ENCODE results near the gene WDR19.

Gene WDR19

DNA sequence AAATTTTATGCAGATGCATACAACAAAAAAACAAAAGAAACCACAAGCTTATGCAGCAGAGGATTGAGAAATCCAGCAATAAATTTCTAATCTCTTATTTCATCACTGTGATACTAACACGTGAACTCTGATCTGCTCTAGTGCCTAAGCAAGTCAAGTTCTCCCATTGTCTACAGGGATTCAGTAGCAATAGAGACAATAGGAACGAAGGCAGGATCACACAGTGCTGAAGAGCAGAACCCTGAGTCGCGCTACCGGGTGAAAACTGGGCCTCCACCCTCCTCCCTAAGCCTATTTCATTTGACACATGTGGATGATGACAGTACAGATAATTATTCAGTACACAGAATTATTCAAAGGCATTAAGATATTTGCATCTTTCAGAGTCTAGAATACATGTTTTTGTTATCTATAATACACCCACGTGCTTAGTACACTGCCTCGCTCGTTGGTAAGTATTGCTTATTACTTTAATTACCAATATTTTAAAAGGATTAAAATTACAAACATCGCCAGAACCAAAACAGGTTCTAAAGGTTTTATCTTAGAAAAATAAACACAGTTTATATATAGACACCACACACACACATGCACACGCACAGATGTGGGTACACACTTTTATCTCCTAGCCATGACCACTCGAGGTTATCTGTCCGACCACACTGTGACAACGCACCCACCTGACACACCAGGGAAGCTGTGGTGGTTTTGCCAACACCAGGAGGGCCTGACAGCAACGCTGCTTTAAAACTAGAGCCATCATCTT, 123.8 kb downstream of the WDR19 start:
- Histone ChIP-seq H4K20me1 (ENCODE audit: insufficient read depth) (no peaks in the 10 kb centered on the region), H3K4me1 (ENCODE audit: low read depth, poor library complexity, severe bottlenecking) (peaks cover 11% of the 10 kb centered on the region), H2AFZ (ENCODE audit: low read depth) (no peak overlapping the region), H3K27me3 (ENCODE audit: insufficient read depth, low read depth) (no peaks in the 10 kb centered on the region), H3K4me3 (IDR thresholded peaks at IDR 0.05; ENCODE audit: insufficient read depth, low read depth, low read length) (no peak overlapping the region), H3K9ac (no peak overlapping the region), H3K4me2 (no peak overlapping the region), H3K79me2 (ENCODE audit: insufficient read depth, low read depth) (no peaks in the 10 kb centered on the region), H3K36me3 (ENCODE audit: insufficient read depth) (no peaks in the 10 kb centered on the region), H3K27ac (no peak overlapping the region)
- TF ChIP-seq, protein P1, sequence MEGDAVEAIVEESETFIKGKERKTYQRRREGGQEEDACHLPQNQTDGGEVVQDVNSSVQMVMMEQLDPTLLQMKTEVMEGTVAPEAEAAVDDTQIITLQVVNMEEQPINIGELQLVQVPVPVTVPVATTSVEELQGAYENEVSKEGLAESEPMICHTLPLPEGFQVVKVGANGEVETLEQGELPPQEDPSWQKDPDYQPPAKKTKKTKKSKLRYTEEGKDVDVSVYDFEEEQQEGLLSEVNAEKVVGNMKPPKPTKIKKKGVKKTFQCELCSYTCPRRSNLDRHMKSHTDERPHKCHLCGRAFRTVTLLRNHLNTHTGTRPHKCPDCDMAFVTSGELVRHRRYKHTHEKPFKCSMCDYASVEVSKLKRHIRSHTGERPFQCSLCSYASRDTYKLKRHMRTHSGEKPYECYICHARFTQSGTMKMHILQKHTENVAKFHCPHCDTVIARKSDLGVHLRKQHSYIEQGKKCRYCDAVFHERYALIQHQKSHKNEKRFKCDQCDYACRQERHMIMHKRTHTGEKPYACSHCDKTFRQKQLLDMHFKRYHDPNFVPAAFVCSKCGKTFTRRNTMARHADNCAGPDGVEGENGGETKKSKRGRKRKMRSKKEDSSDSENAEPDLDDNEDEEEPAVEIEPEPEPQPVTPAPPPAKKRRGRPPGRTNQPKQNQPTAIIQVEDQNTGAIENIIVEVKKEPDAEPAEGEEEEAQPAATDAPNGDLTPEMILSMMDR (conservative IDR thresholded peaks at IDR 0.05; ENCODE audit: low read depth, low read length) = no peak

DNA sequence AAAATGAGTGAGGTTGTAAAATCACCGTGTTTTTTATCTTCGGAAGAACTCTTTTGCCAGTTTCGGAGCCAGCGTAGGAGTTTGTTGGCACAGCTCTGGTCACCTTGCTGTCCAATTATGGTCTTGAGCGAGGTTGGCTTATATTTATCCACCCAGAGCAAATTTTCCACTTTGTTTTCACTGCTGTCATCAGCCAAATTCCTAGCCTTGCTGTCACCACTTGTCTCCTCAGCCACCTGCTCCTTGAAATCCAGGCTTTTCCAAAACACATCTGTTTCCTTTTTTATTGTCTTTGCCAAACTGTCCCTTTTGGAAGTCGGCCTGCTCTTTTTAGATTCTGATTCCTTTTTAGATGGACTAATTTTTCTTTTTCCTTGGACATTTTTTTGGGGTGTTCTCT, 126.3 kb downstream of the WDR19 start:
- H3K27ac ChIP-seq = no peak overlapping the region
- no peaks in the 10 kb centered on the region for H3K36me3 ChIP-seq (ENCODE audit: insufficient read depth)
- TF ChIP-seq, protein P1 (conservative IDR thresholded peaks at IDR 0.05; ENCODE audit: low read depth, low read length) = no peak
- no peak overlapping the region for H2AFZ ChIP-seq (ENCODE audit: low read depth)
- no peak overlapping the region for H3K4me3 ChIP-seq (IDR thresholded peaks at IDR 0.05; ENCODE audit: insufficient read depth, low read depth, low read length)
- no peaks in the 10 kb centered on the region for H4K20me1 ChIP-seq (ENCODE audit: insufficient read depth)
- no peak overlapping the region for H3K4me2 ChIP-seq
- H3K79me2 ChIP-seq (ENCODE audit: insufficient read depth, low read depth) = no peaks in the 10 kb centered on the region
- H3K4me1 ChIP-seq (ENCODE audit: low read depth, poor library complexity, severe bottlenecking) = no peaks in the 10 kb centered on the region
- no peak overlapping the region for H3K9ac ChIP-seq
- no peaks in the 10 kb centered on the region for H3K27me3 ChIP-seq (ENCODE audit: insufficient read depth, low read depth)

DNA sequence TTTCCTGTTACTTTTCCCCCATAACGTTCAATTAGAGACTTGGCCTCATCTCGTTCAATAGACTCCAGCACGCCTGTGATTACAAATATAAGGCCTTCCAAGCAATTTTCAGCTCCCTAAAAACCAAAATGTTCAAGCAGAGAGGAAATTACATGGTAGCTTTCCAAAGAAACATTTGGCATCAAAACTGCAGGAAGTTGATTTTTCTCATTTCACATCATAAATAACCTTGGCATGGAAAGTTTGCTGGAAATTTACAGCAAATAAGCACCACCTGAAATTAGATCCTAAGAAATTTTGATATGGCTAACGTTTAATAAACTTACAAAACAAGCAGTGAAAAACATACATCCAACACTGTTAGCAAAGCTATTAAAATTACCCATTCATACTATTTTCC, 130.5 kb downstream of the WDR19 start:
- H2AFZ ChIP-seq (ENCODE audit: low read depth) = no peak overlapping the region
- H3K36me3 ChIP-seq (ENCODE audit: insufficient read depth) = no peaks in the 10 kb centered on the region
- H3K9ac ChIP-seq = no peak overlapping the region

DNA sequence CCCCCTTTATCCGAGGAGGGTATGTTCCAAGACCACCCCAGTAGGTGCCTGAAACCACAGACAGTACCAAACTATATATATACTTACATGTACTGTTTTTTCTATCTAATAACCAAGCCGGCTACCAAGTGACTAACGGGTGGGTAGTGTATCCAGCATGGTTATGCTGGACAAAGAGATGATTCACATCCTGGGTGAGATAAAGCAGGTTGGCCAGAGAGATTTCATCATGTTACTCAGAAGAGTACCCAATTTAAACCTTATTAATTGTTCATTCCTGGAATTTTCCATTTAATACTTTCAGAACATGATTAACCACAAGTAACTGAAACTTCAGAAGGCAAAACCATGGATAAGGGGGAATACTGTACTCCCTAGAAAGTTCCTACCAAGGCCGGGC, 137.3 kb downstream of the WDR19 start:
- H3K4me1 ChIP-seq (ENCODE audit: low read depth, poor library complexity, severe bottlenecking) = no peaks in the 10 kb centered on the region
- TF ChIP-seq, protein P1 (conservative IDR thresholded peaks at IDR 0.05; ENCODE audit: low read depth, low read length) = no peak
- H3K4me2 ChIP-seq = no peak overlapping the region

More for the DNA sequence above, 130.5 kb downstream of the WDR19 start:
- H3K4me1 ChIP-seq (ENCODE audit: low read depth, poor library complexity, severe bottlenecking) = no peaks in the 10 kb centered on the region
- TF ChIP-seq, protein P1 (conservative IDR thresholded peaks at IDR 0.05; ENCODE audit: low read depth, low read length) = no peak
- no peak overlapping the region for H3K4me3 ChIP-seq (IDR thresholded peaks at IDR 0.05; ENCODE audit: insufficient read depth, low read depth, low read length)
- no peaks in the 10 kb centered on the region for H4K20me1 ChIP-seq (ENCODE audit: insufficient read depth)
- H3K27me3 ChIP-seq (ENCODE audit: insufficient read depth, low read depth) = no peaks in the 10 kb centered on the region
- H3K79me2 ChIP-seq (ENCODE audit: insufficient read depth, low read depth) = no peaks in the 10 kb centered on the region
- H3K27ac ChIP-seq = no peak overlapping the region
- H3K4me2 ChIP-seq = no peak overlapping the region

More for the DNA sequence above, 137.3 kb downstream of the WDR19 start:
- no peak overlapping the region for H3K4me3 ChIP-seq (IDR thresholded peaks at IDR 0.05; ENCODE audit: insufficient read depth, low read depth, low read length)
- no peaks in the 10 kb centered on the region for H3K79me2 ChIP-seq (ENCODE audit: insufficient read depth, low read depth)
- H3K9ac ChIP-seq = no peak overlapping the region
- no peak overlapping the region for H2AFZ ChIP-seq (ENCODE audit: low read depth)
- H4K20me1 ChIP-seq (ENCODE audit: insufficient read depth) = no peaks in the 10 kb centered on the region
- 0 out of 2 replicates have a peak, but pooled peaks cover 8% of the 10 kb centered on the region for H3K36me3 ChIP-seq (ENCODE audit: insufficient read depth)
- no peak overlapping the region for H3K27ac ChIP-seq
- H3K27me3 ChIP-seq (ENCODE audit: insufficient read depth, low read depth) = no peaks in the 10 kb centered on the region

Measured in KMS-11 (cell line).